Vagina (tissue), 2 donors: ENCODE measurements around the gene HDAC10.

Experiments
- CTCF ChIP-seq, 3 experiments: fragments of 450-650 bp in 2 of 3; fragments of 200-600 bp in 1 of 3; sonication (generic) in 1 of 3; IDR thresholded peaks; one replicate each; pipeline ENCODE4 v1.5.1; 2017 to 2019; ENCODE audit warnings: antibody characterized with exemption in 3 of 3, mild to moderate bottlenecking in 2 of 3, moderate library complexity in 2 of 3
- POLR2AphosphoS5 ChIP-seq, 2 donors: sonication (generic); formaldehyde crosslinking; IDR thresholded peaks; one replicate each; pipeline ENCODE4 v1.9.0; 2017; ENCODE audit warnings: antibody characterized with exemption in 2 of 2, mild to moderate bottlenecking in 2 of 2, low read depth in 1 of 2; ENCODE audit not compliant: insufficient read depth in 1 of 2

- TF ChIP-seq CTCF (IDR thresholded peaks at IDR 0.05) (no peak), POLR2AphosphoS5 (IDR thresholded peaks at IDR 0.05; ENCODE audit: insufficient read depth in 1 of 2, low read depth in 1 of 2) (no peak)
These were observed 31.5 kb upstream of the HDAC10 start for GRCh38 chr22:50282361-50283155.
